Stimulated activated CD8-positive, alpha-beta memory T cell treated with anti-CD3 and anti-CD28 coated beads, Interleukin-7, amount 100 ng/mL, for 1 hour (primary cell): ENCODE data around the gene SNRPD3.

ENCODE experiments used
- DNase-seq, 2 donors: peaks; one replicate each; pipeline ENCODE4 v3.0.0-alpha.2; 2020; ENCODE audit warnings: low read depth in 2 of 2

The SNRPD3 gene

DNA sequence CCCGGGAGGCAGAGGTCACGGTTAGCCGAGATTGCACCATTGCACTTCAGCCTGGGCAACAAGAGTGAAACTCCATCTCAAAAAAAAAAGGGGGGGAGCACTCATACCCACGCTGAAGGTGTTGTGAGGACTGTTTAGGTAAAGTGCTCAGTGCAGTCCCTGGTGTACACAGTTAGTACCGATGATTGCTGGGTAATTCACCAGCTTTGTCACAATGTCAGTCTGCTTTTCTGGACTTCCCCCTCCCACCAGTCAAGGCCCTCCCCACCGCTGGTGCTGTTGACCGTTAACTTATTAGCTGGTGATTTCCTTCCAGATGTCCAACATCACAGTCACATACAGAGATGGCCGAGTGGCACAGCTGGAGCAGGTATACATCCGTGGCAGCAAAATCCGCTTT, 11.9 kb downstream of the SNRPD3 start:
- no peak for DNase-seq

- DNase-seq = no peak
Observed at GRCh38 chr22:24571266-24571665, 15.5 kb downstream of the SNRPD3 start.

GRCh38 chr22:24576778-24577177, 21.0 kb downstream of the SNRPD3 start:
- no peak for DNase-seq

DNA sequence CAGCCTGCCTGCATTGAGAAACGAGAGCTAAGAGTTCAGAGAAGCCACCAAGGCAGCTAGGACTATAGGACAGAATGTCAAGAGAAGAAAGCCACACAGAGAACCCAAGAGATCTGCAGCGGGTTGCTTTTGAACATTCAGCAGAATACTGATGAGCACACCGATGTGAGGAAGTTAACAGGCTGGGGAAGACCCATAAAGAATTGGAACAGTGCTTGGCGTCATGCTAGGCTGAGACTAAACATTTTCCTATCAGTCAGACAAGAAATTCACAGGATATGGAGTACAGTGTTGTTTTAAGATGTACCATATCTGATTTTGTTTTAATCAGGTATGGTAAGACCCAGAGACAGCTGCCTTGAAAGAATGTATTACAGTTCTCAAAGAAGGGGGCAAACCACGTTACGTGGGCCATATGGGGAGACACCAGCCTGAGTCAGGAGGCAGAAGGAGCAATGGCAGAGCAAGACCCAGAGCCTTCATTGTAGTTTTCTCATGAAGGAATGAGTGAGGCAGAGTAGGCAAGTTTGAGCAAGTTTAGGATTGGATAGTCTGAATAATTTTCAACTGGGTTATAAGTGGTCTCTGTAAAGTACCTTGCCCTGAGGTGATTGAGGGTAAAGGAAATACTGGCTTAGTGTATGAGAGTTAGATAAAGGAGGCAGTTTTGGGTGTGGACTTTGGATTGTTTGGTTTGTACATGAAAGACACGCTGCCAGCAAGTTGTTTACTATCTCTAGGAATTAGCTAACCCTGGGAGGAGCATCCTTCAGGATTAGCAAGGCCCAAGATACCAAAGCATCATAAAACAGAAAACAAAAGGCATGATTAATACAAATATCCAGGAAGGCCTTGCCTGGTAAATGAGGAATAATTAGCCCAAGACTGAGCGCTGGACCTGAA, 22.8 kb downstream of the SNRPD3 start:
- no peak for DNase-seq

DNA sequence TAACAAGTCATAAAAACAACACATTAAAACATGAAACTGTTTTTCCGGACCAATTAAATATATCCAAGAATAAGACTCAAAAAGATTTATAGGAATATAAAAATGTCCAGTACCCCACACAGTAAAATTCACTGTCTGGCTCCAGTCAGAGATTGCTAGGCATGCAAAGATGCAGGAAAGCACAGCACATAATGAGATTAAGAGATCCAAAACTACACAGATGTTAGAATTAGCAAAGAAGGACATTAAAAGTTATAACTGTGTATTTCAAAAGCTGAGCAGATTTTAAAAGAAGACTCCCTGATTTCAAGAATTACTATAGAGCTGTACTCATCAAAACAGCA, 23.4 kb downstream of the SNRPD3 start:
- DNase-seq = no peak

- no peak for DNase-seq
Observed at GRCh38 chr22:24580276-24580675, 24.5 kb downstream of the SNRPD3 start.

- DNase-seq = no peak
Observed at GRCh38 chr22:24582056-24582814, 26.4 kb downstream of the SNRPD3 start.

DNA sequence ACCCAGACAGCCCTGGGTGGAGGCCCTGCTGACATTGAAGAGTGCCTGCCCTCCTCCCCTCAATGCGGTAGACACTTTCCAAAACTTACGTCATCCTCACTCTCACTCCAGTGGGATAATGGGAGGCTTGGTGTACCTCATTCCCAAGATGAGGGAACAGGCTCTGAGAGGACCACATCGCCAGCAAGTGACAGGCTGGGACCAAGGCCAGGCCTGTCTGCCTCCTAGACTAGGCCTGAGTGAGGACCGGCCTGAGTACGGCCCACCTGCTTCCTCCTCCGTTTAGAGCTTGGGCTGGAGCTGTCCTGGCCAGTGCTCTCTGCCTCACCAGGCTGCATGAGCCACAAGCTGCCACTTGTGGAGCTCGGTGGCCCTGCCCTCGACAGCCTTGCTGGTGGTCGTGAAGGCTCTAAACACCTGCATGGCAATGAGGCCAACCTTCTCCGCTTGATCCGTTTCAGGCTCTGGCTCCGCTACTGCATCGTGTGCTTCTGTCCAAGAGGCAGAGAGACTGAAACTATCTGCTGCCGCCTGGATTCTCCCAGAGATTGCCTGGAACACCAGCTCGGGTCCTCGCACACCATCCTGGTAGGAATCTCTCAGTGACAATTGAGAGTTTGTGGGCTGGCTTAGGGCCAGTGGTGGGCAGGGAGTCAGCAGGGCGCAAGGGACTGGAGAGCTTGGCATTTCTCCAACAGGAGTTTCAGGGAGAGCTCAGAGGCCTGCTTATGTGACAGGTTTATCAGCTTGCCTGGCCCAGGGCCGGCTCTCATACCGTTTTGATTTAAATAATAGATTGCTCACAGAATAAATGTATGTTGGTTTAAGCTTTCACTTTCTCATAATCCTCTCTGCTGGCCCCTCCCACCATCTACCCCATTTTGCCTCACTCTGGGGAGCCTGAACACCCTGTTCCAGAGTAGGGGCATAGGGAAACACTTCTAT, 27.7 kb downstream of the SNRPD3 start:
- no peak for DNase-seq

- no peak for DNase-seq
Observed at GRCh38 chr22:24584166-24584790, 28.5 kb downstream of the SNRPD3 start.

DNA sequence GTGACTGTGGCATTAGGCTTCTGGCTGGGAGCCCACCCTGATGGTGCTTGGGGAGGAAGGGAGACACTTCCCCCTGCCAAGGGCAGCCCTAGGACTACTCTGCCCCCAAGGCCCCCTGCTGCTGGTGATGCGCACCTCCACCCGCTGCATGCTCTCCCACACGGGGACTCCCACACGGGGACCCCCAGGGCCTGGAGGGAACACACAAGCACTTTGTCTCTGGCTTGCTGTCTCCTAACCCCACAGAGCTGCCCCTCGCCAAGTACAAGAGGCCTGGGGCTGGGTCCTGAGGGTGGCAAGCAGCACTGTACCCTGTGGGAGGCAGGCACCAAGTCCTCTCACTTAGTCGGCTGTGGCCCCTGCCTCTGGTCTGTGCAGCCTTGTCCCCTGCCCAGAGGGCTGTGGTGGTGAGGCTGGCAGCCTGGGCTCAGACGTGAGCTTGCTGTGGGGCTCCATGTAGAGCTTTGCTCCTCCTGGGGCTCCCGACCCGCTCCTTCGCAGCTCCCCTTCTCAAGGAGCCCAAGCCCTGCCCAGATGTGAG, 29.1 kb downstream of the SNRPD3 start:
- DNase-seq = no peak

DNA sequence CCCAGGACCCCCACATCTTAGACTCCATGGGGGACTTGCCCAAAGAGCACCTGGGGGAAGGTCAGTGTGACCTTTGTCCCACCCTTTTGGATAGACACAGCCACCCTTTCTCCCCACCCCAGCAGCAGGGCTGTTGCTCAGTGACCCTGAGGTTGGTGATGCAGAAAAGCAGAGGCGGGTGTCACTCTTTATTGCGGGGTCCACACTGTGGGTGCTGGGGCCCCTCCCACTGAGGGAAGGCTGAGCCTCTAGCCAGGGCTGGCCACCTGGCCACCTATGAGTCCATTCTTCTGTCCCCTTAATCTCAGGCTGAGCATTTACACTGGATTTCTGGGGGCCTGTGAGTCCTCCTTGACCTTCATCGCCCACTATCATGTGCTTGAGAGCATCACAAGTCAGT, 29.7 kb downstream of the SNRPD3 start:
- DNase-seq = no peak

GRCh38 chr22:24585927-24586546, 30.2 kb downstream of the SNRPD3 start:
- DNase-seq = no peak

DNA sequence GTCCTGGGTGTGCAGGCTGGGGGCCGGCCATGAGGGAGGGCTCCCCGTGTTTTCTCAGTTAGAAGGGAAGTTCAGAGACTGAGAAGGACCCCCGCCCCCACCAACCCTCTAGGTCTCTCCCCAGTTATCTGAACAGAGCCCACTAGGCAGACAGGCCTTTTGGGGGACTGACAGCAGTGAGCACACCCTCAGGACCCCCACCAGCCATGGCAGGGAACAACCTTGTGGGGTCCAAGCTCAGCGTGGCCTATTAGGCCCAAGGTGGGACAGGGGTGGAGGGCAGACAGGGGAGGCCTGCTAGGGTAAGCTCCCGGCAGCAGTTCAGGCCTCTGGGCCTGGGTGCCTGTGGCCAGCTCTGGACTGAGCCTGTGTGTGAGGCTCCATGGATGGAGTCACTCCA, 31.5 kb downstream of the SNRPD3 start:
- no peak for DNase-seq

DNA sequence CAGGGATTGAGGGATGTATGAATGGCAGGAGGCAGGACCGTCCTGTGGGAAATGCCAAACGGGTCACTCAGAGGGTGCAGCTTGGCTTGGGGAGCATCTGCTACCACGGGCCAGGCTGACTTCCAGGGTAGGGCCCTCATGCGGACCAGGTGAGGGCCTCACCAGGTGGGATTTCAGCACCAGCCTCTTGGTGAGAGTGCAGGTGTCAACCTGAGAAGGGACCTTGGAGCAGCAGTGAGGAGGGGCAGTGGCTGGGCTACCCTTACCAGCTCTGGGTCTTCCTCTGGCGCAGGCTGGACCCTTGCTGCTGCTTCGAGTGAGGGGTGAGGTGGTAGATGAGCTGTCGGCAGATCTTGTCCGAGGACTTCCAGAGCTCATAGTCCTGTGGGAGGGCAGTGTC, 32.1 kb downstream of the SNRPD3 start:
- no peak for DNase-seq

- no peak for DNase-seq
Observed at GRCh38 chr22:24588381-24588756, 32.6 kb downstream of the SNRPD3 start.

- no peak for DNase-seq
Observed at GRCh38 chr22:24588757-24589481, 33.1 kb downstream of the SNRPD3 start.

DNA sequence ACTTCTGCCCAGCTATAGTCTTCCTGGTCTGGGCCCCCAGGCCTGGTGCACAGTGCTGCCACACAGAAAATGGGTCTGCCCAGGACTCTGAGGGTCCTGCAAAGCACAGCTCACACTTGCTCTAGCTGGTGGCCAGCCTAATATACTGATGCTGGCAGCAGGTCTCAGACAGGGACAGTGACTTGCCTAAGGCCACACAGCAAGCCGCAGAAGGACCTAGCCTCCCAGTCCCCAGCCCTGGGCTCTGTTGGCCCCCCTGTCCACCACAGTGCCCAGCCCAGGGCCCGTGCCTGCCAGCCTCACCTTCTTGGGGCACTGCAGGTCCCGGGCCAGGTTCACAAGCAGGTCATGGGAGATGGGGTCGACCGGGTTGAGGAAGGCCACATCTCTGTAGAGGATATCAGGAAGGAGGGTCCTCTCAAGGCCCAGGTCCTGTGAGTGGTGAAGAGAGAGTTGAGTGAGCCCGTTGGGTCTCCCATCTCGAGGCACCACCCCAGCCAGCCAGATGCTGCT, 33.8 kb downstream of the SNRPD3 start:
- DNase-seq = no peak

DNA sequence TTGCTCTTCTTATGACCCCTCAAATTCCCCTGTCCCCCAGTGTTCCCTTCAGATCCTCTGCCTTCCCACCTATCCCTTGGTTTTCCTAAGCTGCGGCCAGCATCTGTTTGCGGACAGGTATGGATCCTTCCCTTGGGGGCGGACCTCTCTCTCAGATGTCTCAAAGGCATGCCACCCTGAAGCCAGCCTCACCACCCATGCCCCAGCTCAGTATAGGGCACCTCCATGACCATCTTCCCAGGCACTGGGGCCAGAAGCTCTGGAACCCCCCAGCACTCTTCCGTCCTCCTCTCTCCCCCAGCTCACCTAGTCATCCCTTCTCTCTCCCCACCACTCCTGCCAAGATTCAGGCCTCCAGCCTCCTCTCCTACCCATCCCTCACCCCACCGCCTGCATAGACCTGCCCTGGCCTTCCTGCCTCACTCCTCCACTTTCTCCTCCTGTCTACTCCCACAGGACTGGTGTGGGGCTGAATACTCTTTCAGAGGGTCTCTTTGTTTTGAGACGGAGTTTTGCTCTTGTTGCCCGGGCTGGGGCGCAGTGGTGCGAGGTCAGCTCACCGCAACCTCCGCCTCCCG, 34.9 kb downstream of the SNRPD3 start:
- no peak for DNase-seq

GRCh38 chr22:24591286-24591830, 35.6 kb downstream of the SNRPD3 start:
- no peak for DNase-seq
